Measurements from ENCODE around the gene PRDM16.

The PRDM16 gene

GRCh38 chr1:3070644-3071564 is 1.9 kb downstream of the PRDM16 start:
- no peak for DNase-seq

GRCh38 chr1:3071565-3072390 is 2.8 kb downstream of the PRDM16 start:
- DNase-seq = no peak

- no peak for DNase-seq
Observed at GRCh38 chr1:3072391-3073185, 3.6 kb downstream of the PRDM16 start.

- no peak for DNase-seq
Observed at GRCh38 chr1:3073186-3073488, 4.1 kb downstream of the PRDM16 start.

- no peak for DNase-seq
Observed at GRCh38 chr1:3073489-3074296, 4.7 kb downstream of the PRDM16 start.

GRCh38 chr1:3074297-3074741 is 5.3 kb downstream of the PRDM16 start:
- no peak for DNase-seq

GRCh38 chr1:3074800-3075199 is 5.8 kb downstream of the PRDM16 start:
- no peak for DNase-seq

GRCh38 chr1:3075666-3076362 is 6.8 kb downstream of the PRDM16 start:
- DNase-seq = no peak

GRCh38 chr1:3076363-3076740 is 7.3 kb downstream of the PRDM16 start:
- no peak for DNase-seq

- no peak for DNase-seq
Observed at GRCh38 chr1:3077081-3077480, 8.1 kb downstream of the PRDM16 start.

- no peak for DNase-seq
Observed at GRCh38 chr1:3077561-3077960, 8.6 kb downstream of the PRDM16 start.

GRCh38 chr1:3078430-3078861 is 9.4 kb downstream of the PRDM16 start:
- no peak for DNase-seq

- DNase-seq = no peak
Observed at GRCh38 chr1:3078871-3079270, 9.9 kb downstream of the PRDM16 start.

- DNase-seq = no peak
Observed at GRCh38 chr1:3079381-3080052, 10.5 kb downstream of the PRDM16 start.

GRCh38 chr1:3080053-3080955 is 11.3 kb downstream of the PRDM16 start:
- DNase-seq = no peak

- no peak for DNase-seq
Observed at GRCh38 chr1:3081171-3081683, 12.2 kb downstream of the PRDM16 start.

- DNase-seq = no peak
Observed at GRCh38 chr1:3082051-3082450, 13.0 kb downstream of the PRDM16 start.

GRCh38 chr1:3082571-3083516 is 13.8 kb downstream of the PRDM16 start:
- no peak for DNase-seq

- DNase-seq = no peak
Observed at GRCh38 chr1:3084154-3084553, 15.2 kb downstream of the PRDM16 start.
